ENCODE measurements around the gene GPR132. TPM values are rescaled to one million over a fixed set of nuclear protein-coding genes. Genes with fewer than 3 reads are reported as not detected.

The GPR132 gene
- total and polyA plus RNA-seq, 10 of the 15 experiments (the other 5 are each of a cell fraction or from before 2014, with no cell fraction given) = 1.9 to 49.3 (median 20.4) TPM

GRCh38 chr14:105075379-105076295, 10.4 kb upstream of the GPR132 start:
- H3K4me1 ChIP-seq (ENCODE audit: control insufficient read depth, insufficient read depth, low read length) = peaks cover 33% of the 10 kb centered on the region
- H3K4me2 ChIP-seq (ENCODE audit: control insufficient read depth, insufficient read depth) = 0 out of 2 replicates have a peak overlapping the region, but pooled peaks have one; percentile 21
- intact Hi-C loops (cut with micrococcal nuclease; ENCODE audit: unreplicated experiment) (no loop called here), in situ Hi-C loops (cut with MboI) (no loop called here)
- peak; percentile 88 for ATAC-seq
- no peaks in the 10 kb centered on the region for H4K20me1 ChIP-seq (ENCODE audit: control insufficient read depth, insufficient read depth)
- H3K27ac ChIP-seq (ENCODE audit: control insufficient read depth, insufficient read depth) = peak overlapping the region; percentile 38
- ChIA-PET CTCF (interaction anchor here (0.9 to 7.6 kb wide), 9 partner anchors 10 to 180 kb away, joined by 3 to 67 read pairs (median 6); partner anchors contain the start of gene GPR132), RAD21 (ENCODE audit: unreplicated experiment) (interaction anchor here (0.6 to 5.8 kb wide), 9 partner anchors 9 to 226 kb away, joined by 3 to 37 read pairs (median 5); partner anchors contain the start of genes BRF1 and GPR132), SMC1A (ENCODE audit: uncharacterized antibody, unreplicated experiment) (interaction anchor here (1.2 to 2.2 kb wide), 4 partner anchors 10 to 29 kb away, joined by 3 to 11 read pairs (median 6); partner anchors contain the start of gene GPR132), POLR2A (interaction anchor here (0.6 to 3.0 kb wide), 8 partner anchors 10 to 55 kb away, joined by 3 to 19 read pairs (median 6); partner anchors contain the start of genes CDCA4 and GPR132)
- FAIRE-seq = peak; percentile 31
- DNase-seq (ENCODE audit: low read depth, low spot score) = no peak
- H3K79me2 ChIP-seq (ENCODE audit: control insufficient read depth, insufficient read depth, low read length) = no peaks in the 10 kb centered on the region
- no peak overlapping the region for H3K4me3 ChIP-seq
- WGBS (ENCODE audit: insufficient coverage, insufficient replicate concordance, low lambda C conversion rate, missing lambda C conversion rate) = 41% methylated on average over 23 of the region's 24 CpGs
- no peaks in the 10 kb centered on the region for H3K9me3 ChIP-seq (replicated peaks; ENCODE audit: control insufficient read depth, insufficient read depth, low read length)
- no TSS peak for BruUV-seq (replicated peaks)
- H3K36me3 ChIP-seq (ENCODE audit: control insufficient read depth in 2 of 2, insufficient read depth in 2 of 2, low read length in 1 of 2) = no peaks in the 10 kb centered on the region
- no peaks in the 10 kb centered on the region for H3K27me3 ChIP-seq (replicated peaks in 1 of 2; ENCODE audit: control insufficient read depth in 2 of 2, insufficient read depth in 2 of 2, low read length in 1 of 2)
- TF ChIP-seq BCL11A (IDR thresholded peaks at IDR 0.05; ENCODE audit: low read depth, low read length) = 0 out of 2 replicates have a peak, but pooled peaks have one; percentile 8
- no peak for TF ChIP-seq ZNF384 (IDR thresholded peaks at IDR 0.05; ENCODE audit: borderline replicate concordance, low read depth, low read length)
- TF ChIP-seq PAX5 (IDR thresholded peaks at IDR 0.05; ENCODE audit: borderline replicate concordance, low read depth, low read length) = peak; percentile 33; the same call in 1 of the 2 replicates
- TF ChIP-seq TCF12 (IDR thresholded peaks at IDR 0.05; ENCODE audit: low read depth, low read length) = peak; percentile 94
- peak; percentile 43; the same call in 1 of the 2 replicates for TF ChIP-seq TCF3 (IDR thresholded peaks at IDR 0.05; ENCODE audit: borderline replicate concordance, insufficient read depth, low read depth, low read length)
- no peak for TF ChIP-seq POLR2A (IDR thresholded peaks at IDR 0.05; ENCODE audit: low read depth, low read length)
- TF ChIP-seq DPF2 (IDR thresholded peaks at IDR 0.05) = peak; percentile 44; the same call in 1 of the 2 replicates
- no peak for TF ChIP-seq MTA2 (IDR thresholded peaks at IDR 0.05; ENCODE audit: low read depth)
- peak; percentile 51; the same call in 1 of the 2 replicates for TF ChIP-seq CHD2 (IDR thresholded peaks at IDR 0.05; ENCODE audit: borderline replicate concordance, low read depth, low read length)
- TF ChIP-seq NFYA (IDR thresholded peaks at IDR 0.05; ENCODE audit: borderline replicate concordance, low read depth, low read length) = no peak
- TF ChIP-seq IKZF2 (IDR thresholded peaks at IDR 0.05) = peak in 1 of 2 experiments; percentile 13; a peak in 1 of 4 replicates
- TF ChIP-seq, protein P1, sequence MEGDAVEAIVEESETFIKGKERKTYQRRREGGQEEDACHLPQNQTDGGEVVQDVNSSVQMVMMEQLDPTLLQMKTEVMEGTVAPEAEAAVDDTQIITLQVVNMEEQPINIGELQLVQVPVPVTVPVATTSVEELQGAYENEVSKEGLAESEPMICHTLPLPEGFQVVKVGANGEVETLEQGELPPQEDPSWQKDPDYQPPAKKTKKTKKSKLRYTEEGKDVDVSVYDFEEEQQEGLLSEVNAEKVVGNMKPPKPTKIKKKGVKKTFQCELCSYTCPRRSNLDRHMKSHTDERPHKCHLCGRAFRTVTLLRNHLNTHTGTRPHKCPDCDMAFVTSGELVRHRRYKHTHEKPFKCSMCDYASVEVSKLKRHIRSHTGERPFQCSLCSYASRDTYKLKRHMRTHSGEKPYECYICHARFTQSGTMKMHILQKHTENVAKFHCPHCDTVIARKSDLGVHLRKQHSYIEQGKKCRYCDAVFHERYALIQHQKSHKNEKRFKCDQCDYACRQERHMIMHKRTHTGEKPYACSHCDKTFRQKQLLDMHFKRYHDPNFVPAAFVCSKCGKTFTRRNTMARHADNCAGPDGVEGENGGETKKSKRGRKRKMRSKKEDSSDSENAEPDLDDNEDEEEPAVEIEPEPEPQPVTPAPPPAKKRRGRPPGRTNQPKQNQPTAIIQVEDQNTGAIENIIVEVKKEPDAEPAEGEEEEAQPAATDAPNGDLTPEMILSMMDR (IDR thresholded peaks at IDR 0.05 in 2 of 3, conservative IDR thresholded peaks at IDR 0.05 in 1 of 3; ENCODE audit: control insufficient read depth in 2 of 3, extremely low read depth in 1 of 3, insufficient read depth in 1 of 3, low read depth in 3 of 3, low read length in 3 of 3) = 0 out of 6 replicates have a peak, but pooled peaks of 1 of the 3 experiments have one; percentile 3
- no peak for TF ChIP-seq CHD4 (IDR thresholded peaks at IDR 0.05)
- TF ChIP-seq EED (IDR thresholded peaks at IDR 0.05; ENCODE audit: low read depth) = 0 out of 2 replicates have a peak, but pooled peaks have one; percentile 35
- TF ChIP-seq BHLHE40 (IDR thresholded peaks at IDR 0.05; ENCODE audit: borderline replicate concordance in 1 of 2, low read depth in 2 of 2, low read length in 1 of 2) = peak; percentile 36 to 71; a peak in 2 of 4 replicates
- TF ChIP-seq GATAD2B (conservative IDR thresholded peaks at IDR 0.05; ENCODE audit: low read depth) = 0 out of 2 replicates have a peak, but pooled peaks have one; percentile 45
- TF ChIP-seq CREM (IDR thresholded peaks at IDR 0.05; ENCODE audit: low read depth) = peak; percentile 21; the same call in 1 of the 2 replicates
- peak; percentile 30 for TF ChIP-seq MEF2B (IDR thresholded peaks at IDR 0.05; ENCODE audit: partially characterized antibody, poor library complexity, severe bottlenecking)
- peak; percentile 7 to 65; a peak in 2 of 4 replicates for TF ChIP-seq SRF (IDR thresholded peaks at IDR 0.05; ENCODE audit: low read depth in 2 of 2, low read length in 2 of 2)
- peak; percentile 27; the same call in 1 of the 2 replicates for TF ChIP-seq IKZF1 (conservative IDR thresholded peaks at IDR 0.05)
- peak overlapping the region; percentile 25 for H2AFZ ChIP-seq (ENCODE audit: control insufficient read depth, low read depth, low read length)
- H3K9ac ChIP-seq (ENCODE audit: control insufficient read depth, insufficient read depth, low read length) = peak overlapping the region; percentile 32
